ENCODE results near the gene LUC7L3. TPM values are rescaled to one million over a fixed set of nuclear protein-coding genes. Genes with fewer than 3 reads are reported as not detected.

Gene LUC7L3
- total RNA-seq, 2 experiments from 2014 or later = 116 to 126 TPM

DNA sequence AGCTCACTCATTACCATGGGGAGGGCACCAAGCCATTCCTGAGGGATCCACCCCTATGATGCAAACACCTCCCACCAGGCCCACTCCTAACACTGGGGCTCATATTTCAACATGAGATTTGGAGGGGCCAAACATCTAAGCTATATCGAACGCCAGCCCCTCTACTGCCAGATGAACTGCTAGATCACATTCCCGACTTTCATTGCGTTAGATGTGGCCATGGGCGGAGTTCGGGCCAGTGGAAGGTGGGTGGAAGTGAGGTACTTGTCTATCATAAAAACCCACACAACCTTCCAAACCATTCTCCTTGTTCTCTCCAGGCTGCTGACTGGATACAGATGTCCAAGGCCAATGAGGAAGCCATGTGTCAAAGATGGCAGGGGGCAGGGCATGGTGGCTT, 75.0 kb downstream of the LUC7L3 start:
- intact Hi-C loops (cut with DNase I, micrococcal nuclease) = no loop called here
- TF ChIP-seq, protein P1, sequence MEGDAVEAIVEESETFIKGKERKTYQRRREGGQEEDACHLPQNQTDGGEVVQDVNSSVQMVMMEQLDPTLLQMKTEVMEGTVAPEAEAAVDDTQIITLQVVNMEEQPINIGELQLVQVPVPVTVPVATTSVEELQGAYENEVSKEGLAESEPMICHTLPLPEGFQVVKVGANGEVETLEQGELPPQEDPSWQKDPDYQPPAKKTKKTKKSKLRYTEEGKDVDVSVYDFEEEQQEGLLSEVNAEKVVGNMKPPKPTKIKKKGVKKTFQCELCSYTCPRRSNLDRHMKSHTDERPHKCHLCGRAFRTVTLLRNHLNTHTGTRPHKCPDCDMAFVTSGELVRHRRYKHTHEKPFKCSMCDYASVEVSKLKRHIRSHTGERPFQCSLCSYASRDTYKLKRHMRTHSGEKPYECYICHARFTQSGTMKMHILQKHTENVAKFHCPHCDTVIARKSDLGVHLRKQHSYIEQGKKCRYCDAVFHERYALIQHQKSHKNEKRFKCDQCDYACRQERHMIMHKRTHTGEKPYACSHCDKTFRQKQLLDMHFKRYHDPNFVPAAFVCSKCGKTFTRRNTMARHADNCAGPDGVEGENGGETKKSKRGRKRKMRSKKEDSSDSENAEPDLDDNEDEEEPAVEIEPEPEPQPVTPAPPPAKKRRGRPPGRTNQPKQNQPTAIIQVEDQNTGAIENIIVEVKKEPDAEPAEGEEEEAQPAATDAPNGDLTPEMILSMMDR (IDR thresholded peaks at IDR 0.05) = no peak
- no peaks in the 10 kb centered on the region for H3K36me3 ChIP-seq (ENCODE audit: insufficient read depth, low read length)
- ATAC-seq (ENCODE audit: poor library complexity) = no peak
- Mint-ChIP-seq H3K27me3 (no peaks in the 10 kb centered on the region), H3K4me3 (no peak overlapping the region), H3K9me3 (no peaks in the 10 kb centered on the region), H3K4me1 (ENCODE audit: low read depth) (no peaks in the 10 kb centered on the region), H3K27ac (no peak overlapping the region), H3K36me3 (ENCODE audit: low read depth) (no peaks in the 10 kb centered on the region)
- ChIA-PET CTCF (no interaction called here), POLR2A (no interaction called here)
- no peaks in the 10 kb centered on the region for H3K9me3 ChIP-seq (ENCODE audit: control insufficient read depth in 1 of 2, insufficient read depth in 1 of 2, low read length in 2 of 2)
- H3K27me3 ChIP-seq (ENCODE audit: control insufficient read depth in 1 of 2, insufficient read depth in 2 of 2, low read length in 2 of 2) = no peaks in the 10 kb centered on the region
- no peaks in the 10 kb centered on the region for H3K4me1 ChIP-seq (ENCODE audit: insufficient read depth, low read length)
- DNase-seq = no peak
- no peak overlapping the region for H3K27ac ChIP-seq (ENCODE audit: low read depth in 1 of 2, low read length in 2 of 2)
- no peak overlapping the region for H3K4me3 ChIP-seq (ENCODE audit: low read length)

DNA sequence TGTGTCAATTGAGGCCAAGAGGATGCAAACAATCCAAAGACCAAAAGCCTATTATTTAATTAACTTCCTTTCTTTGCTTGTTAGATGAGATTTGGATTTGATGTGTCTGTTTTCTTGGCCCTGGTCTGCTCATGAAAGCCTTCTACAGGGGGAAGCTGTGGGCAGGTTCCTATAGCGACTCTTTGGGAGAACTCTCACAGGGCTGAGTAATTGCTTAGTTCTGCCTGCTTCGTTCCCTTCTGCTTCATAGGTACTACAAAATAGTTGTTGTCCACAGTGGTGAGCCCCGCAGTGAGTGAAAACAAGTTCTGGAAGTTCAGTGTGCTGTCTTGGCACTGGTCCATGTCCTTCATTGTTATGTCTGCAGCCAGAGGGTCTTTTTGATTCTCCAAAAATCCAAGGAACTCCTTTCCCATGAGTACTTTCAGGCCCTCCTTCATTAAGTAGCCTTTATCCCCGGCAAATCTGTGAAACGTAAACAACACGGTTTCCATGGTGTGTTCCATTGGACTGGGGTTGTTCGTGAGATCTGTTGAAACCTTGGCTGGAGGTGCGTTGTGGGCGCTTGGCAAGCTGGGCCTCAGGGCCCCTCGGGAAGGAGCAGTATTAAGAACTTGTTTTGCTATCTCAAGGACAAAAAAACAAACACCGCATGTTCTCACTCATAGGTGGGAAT, 77.9 kb downstream of the LUC7L3 start:
- DNase-seq = no peak
- Histone ChIP-seq H3K27me3 (ENCODE audit: control insufficient read depth in 1 of 2, insufficient read depth in 2 of 2, low read length in 2 of 2) (no peaks in the 10 kb centered on the region), H3K27ac (ENCODE audit: low read depth in 1 of 2, low read length in 2 of 2) (no peak overlapping the region), H3K36me3 (ENCODE audit: insufficient read depth, low read length) (no peaks in the 10 kb centered on the region), H3K9me3 (ENCODE audit: control insufficient read depth in 1 of 2, insufficient read depth in 1 of 2, low read length in 2 of 2) (no peaks in the 10 kb centered on the region), H3K4me1 (ENCODE audit: insufficient read depth, low read length) (no peaks in the 10 kb centered on the region), H3K4me3 (ENCODE audit: low read length) (no peak overlapping the region)
- TF ChIP-seq, protein P1 (IDR thresholded peaks at IDR 0.05) = no peak
- H3K4me3 Mint-ChIP-seq = no peak overlapping the region
- no peaks in the 10 kb centered on the region for H3K36me3 Mint-ChIP-seq (ENCODE audit: low read depth)
- no peaks in the 10 kb centered on the region for H3K4me1 Mint-ChIP-seq (ENCODE audit: low read depth)
- ATAC-seq (ENCODE audit: poor library complexity) = no peak
- intact Hi-C loops (cut with DNase I, micrococcal nuclease) = no loop called here
- ChIA-PET POLR2A (no interaction called here), CTCF (no interaction called here)
- no peaks in the 10 kb centered on the region for H3K27me3 Mint-ChIP-seq
- H3K9me3 Mint-ChIP-seq = no peaks in the 10 kb centered on the region
- H3K27ac Mint-ChIP-seq = no peak overlapping the region

DNA sequence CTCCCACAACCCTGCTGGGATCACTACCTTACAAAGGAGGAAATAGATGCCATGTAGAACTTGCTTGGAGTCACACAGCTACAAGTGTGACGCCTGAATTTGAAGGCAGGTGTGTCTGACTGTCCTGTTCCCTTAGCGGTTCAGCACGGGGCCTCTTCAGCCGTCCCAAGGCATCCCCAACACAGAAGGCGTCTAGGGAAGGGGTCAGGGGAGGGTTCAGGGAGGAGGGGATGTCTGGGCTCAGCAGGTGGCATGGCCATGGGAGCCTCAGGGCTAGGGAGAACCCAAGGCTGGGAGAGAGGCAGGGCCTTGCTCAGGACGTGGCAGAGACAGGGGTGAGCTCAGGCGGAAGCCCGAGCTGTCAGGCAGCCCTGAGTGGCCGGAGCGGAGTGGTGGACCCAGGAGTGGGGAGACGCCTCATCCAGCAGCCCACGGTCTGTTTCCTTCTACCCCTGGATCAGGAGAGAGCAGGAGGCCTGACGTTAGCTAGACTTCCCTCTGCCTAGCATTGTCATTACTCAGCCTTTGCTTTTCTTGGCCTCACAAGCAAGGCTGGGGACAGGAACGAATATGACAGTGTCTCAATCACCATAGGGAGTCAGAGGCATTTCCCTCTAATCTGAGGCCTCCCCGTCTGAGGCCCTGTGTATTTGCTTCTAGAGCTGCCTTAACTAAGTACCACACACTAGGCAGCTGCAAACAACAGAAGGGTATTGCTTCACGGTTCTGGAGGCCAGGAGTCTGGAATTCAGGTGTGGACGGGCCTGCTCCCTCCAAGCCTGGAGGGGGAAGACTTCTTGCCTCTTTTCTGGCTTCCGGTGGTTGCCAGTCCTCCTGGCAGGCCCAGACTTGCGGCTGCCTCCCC, 79.3 kb downstream of the LUC7L3 start:
- Mint-ChIP-seq H3K27me3 (no peaks in the 10 kb centered on the region), H3K4me1 (ENCODE audit: low read depth) (no peaks in the 10 kb centered on the region), H3K27ac (no peak overlapping the region), H3K4me3 (no peak overlapping the region), H3K36me3 (ENCODE audit: low read depth) (no peaks in the 10 kb centered on the region), H3K9me3 (no peaks in the 10 kb centered on the region)
- ChIA-PET CTCF (no interaction called here), POLR2A (no interaction called here)
- ATAC-seq (ENCODE audit: poor library complexity) (no peak), DNase-seq (no peak)
- Histone ChIP-seq H3K27me3 (ENCODE audit: control insufficient read depth in 1 of 2, insufficient read depth in 2 of 2, low read length in 2 of 2) (no peaks in the 10 kb centered on the region), H3K4me1 (ENCODE audit: insufficient read depth, low read length) (no peaks in the 10 kb centered on the region), H3K9me3 (ENCODE audit: control insufficient read depth in 1 of 2, insufficient read depth in 1 of 2, low read length in 2 of 2) (no peaks in the 10 kb centered on the region), H3K36me3 (ENCODE audit: insufficient read depth, low read length) (no peaks in the 10 kb centered on the region), H3K4me3 (ENCODE audit: low read length) (no peak overlapping the region), H3K27ac (ENCODE audit: low read depth in 1 of 2, low read length in 2 of 2) (no peak overlapping the region)
- TF ChIP-seq, protein P1 (IDR thresholded peaks at IDR 0.05) = no peak
- intact Hi-C loops (cut with DNase I, micrococcal nuclease) = no loop called here

All from CD4-positive, alpha-beta T cell (primary cell).